Thyroid gland (tissue), 4 donors: Measurements from ENCODE around the gene PLCB1. TPM values are rescaled to one million over a fixed set of nuclear protein-coding genes. Genes with fewer than 3 reads are reported as not detected.

Source experiments
- DNase-seq, 2 donors: peaks; one replicate each; pipeline ENCODE4 v3.0.0-alpha.2; 2019
- H3K27ac ChIP-seq, 3 donors: fragments of 200-600 bp; sonication (generic); 1 replicate in 2 of 3; 2 replicates in 1 of 3; pipeline ENCODE4 v1.5.1; 2016 to 2019; ENCODE audit warnings: mild to moderate bottlenecking in 1 of 3, moderate library complexity in 1 of 3
- H3K27me3 ChIP-seq: fragments of 200-600 bp; sonication (generic); one replicate; pipeline ENCODE4 v1.5.1; 2019
- H3K36me3 ChIP-seq, 2 donors: fragments of 200-600 bp; sonication (generic); one replicate each; pipeline ENCODE4 v1.5.1; 2016 to 2019
- H3K4me1 ChIP-seq, 2 donors: fragments of 200-600 bp; sonication (generic); one replicate each; pipeline ENCODE4 v1.5.1; 2017 to 2019
- H3K4me3 ChIP-seq, 3 donors: fragments of 200-600 bp; sonication (generic); replicated peaks in 1 of 3; 1 replicate in 2 of 3; 2 replicates in 1 of 3; pipeline ENCODE4 v1.5.1; 2016; ENCODE audit warnings: mild to moderate bottlenecking in 1 of 3
- H3K9me3 ChIP-seq: fragments of 200-600 bp; sonication (generic); one replicate; pipeline ENCODE4 v1.5.1; 2017
- POLR2A ChIP-seq, 2 donors: fragments of 450-650 bp; IDR thresholded peaks; one replicate each; pipeline ENCODE4 v1.6.1; 2017; ENCODE audit warnings: antibody characterized with exemption in 2 of 2, mild to moderate bottlenecking in 2 of 2, moderate library complexity in 1 of 2
- WGBS, 2 donors: methylation state at CpG; one replicate each; pipeline ENCODE4 v1.1.5; 2017; 5-methylcytosine and 5-hydroxymethylcytosine counted together
- intact Hi-C: fragments of 100-400 bp; cut with DNase I; formaldehyde crosslinking; loops from one replicate; pipeline ENCODE4 v1.15.1; 2023
- total RNA-seq, 4 donors: library from RNA; depleted of rRNA; stranded (reverse); fragments of >200 nt; gene quantifications; one replicate each; pipeline ENCODE4 v1.2.3, GENCODE V29; 2016
- TF ChIP-seq, protein P1 (sequence below), 6 experiments: fragments of 200-600 bp in 3 of 6; fragments of 450-650 bp in 3 of 6; sonication (generic) in 3 of 6; IDR thresholded peaks; one replicate each; pipeline ENCODE4 v1.5.1; 2016 to 2019; ENCODE audit warnings: antibody characterized with exemption in 6 of 6, mild to moderate bottlenecking in 2 of 6, inconsistent platforms in 1 of 6, moderate library complexity in 1 of 6

PLCB1 gene
- total RNA-seq, 4 donors from 2014 or later, result 7.3 to 14.1 (median 11.0) TPM

DNA sequence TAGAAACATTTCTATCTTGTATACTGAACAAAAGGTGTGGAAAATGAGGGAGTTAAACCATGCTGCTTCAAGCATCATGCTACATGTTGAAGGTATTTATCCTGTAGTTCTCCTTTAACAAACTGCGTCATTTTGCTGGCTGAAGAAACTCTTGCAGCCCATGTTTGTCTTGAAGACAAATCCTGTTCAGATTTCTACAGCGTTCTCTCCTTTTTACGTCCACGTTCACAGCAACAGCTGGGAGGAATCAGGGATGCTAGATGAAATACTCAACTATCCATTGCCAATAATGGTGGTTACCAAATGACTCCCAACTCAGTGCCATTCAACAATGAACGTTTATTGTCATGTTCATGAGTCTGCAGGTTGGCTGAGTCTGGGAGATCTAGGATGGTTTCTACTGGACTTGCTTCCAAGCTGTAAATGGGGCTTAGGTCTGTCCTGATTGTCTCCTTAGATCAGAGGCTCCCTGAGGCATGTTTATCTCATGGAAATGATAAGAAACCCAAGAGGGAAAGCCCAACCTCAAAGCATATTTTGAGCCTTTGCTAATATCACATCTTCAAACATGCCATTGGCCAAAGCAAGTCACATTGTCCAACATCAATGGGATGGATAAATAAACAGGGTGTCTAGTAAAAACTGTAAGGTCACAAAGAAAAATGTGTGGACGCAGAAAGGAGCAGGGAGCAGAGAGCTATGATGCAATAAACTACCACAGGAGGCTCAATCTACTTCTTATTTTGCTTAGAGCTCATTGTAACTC, 2.7 kb upstream of the PLCB1 start:
- Histone ChIP-seq H3K27me3 (no peaks in the 10 kb centered on the region), H3K4me3 (no peak overlapping the region), H3K36me3 (no peaks in the 10 kb centered on the region), H3K9me3 (no peaks in the 10 kb centered on the region), H3K4me1 (peaks cover 7 to 10% of the 10 kb centered on the region in 2 donors), H3K27ac (no peak overlapping the region)
- intact Hi-C loops, result no loop called here
- no peak for DNase-seq
- 75 to 84% methylated on average over 6 of the region's 6 CpGs for WGBS, 2 donors
- TF ChIP-seq, protein P1, sequence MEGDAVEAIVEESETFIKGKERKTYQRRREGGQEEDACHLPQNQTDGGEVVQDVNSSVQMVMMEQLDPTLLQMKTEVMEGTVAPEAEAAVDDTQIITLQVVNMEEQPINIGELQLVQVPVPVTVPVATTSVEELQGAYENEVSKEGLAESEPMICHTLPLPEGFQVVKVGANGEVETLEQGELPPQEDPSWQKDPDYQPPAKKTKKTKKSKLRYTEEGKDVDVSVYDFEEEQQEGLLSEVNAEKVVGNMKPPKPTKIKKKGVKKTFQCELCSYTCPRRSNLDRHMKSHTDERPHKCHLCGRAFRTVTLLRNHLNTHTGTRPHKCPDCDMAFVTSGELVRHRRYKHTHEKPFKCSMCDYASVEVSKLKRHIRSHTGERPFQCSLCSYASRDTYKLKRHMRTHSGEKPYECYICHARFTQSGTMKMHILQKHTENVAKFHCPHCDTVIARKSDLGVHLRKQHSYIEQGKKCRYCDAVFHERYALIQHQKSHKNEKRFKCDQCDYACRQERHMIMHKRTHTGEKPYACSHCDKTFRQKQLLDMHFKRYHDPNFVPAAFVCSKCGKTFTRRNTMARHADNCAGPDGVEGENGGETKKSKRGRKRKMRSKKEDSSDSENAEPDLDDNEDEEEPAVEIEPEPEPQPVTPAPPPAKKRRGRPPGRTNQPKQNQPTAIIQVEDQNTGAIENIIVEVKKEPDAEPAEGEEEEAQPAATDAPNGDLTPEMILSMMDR (IDR thresholded peaks at IDR 0.05), result no peak

- no peaks in the 10 kb centered on the region for H3K36me3 ChIP-seq
- H3K4me1 ChIP-seq, result peaks cover 7 to 10% of the 10 kb centered on the region in 2 donors
- 81 to 82% methylated on average over 8 of the region's 8 CpGs for WGBS, 2 donors
- no peak overlapping the region for H3K27ac ChIP-seq
- no peak overlapping the region for H3K4me3 ChIP-seq
- intact Hi-C loops, result loop anchor here (10.0 kb wide), 2 partner anchors 254 to 584 kb away; no protein-coding TSS in a partner anchor
- no peaks in the 10 kb centered on the region for H3K9me3 ChIP-seq
- H3K27me3 ChIP-seq, result no peaks in the 10 kb centered on the region
- TF ChIP-seq, protein P1 (IDR thresholded peaks at IDR 0.05), result no peak
- no peak for TF ChIP-seq POLR2A (IDR thresholded peaks at IDR 0.05)
- no peak for DNase-seq
These were observed 1.1 kb upstream of the PLCB1 start for GRCh38 chr20:8130840-8131526.

GRCh38 chr20:8132484-8133309, 631 bp downstream of the PLCB1 start:
- H3K4me3 ChIP-seq, result peak overlapping the region in 2 of 3 donors; percentile 35 to 44
- no peaks in the 10 kb centered on the region for H3K36me3 ChIP-seq
- peak; percentile 19 to 30 for DNase-seq
- intact Hi-C loops, result loop anchor here (10.0 kb wide), 2 partner anchors 252 to 582 kb away; no protein-coding TSS in a partner anchor
- WGBS, 2 donors, result 3 to 6% methylated on average over 28 to 40 of the region's 68 CpGs
- H3K4me1 ChIP-seq, result peaks cover 7 to 10% of the 10 kb centered on the region in 2 donors
- no peak for TF ChIP-seq POLR2A (IDR thresholded peaks at IDR 0.05)
- TF ChIP-seq, protein P1 (IDR thresholded peaks at IDR 0.05), result no peak
- peak overlapping the region in 2 of 3 donors; percentile 50 to 53 for H3K27ac ChIP-seq
- H3K9me3 ChIP-seq, result no peaks in the 10 kb centered on the region
- H3K27me3 ChIP-seq, result no peaks in the 10 kb centered on the region

DNA sequence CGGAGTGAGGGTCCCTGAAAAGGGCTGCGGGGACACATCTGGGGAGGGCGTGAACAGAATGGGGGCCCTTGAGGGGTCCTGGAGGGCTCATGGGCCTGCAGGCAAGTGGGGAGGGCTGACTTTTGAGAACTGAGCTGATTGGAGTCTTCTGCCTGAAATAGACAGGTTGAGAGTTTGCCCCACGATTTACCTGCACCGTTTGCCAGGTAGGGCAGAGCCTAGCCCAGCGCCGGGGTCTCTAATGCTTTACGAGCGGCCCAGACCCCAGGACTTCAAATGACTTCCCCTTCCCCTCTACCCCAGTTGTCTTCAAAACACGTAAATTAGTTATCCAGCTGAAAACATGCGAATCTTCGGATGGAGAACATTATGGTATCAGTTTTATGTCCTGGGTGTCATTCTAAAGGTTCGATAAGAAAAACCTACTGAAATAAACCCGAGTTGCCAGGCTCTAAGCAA, 1.3 kb downstream of the PLCB1 start:
- intact Hi-C loops, result loop anchor here (10.0 kb wide), 2 partner anchors 251 to 581 kb away; no protein-coding TSS in a partner anchor
- no peak for TF ChIP-seq POLR2A (IDR thresholded peaks at IDR 0.05)
- TF ChIP-seq, protein P1 (IDR thresholded peaks at IDR 0.05), result no peak
- H3K4me1 ChIP-seq, result peaks cover 7 to 10% of the 10 kb centered on the region in 2 donors

More for the DNA sequence above, 1.3 kb downstream of the PLCB1 start:
- no peaks in the 10 kb centered on the region for H3K9me3 ChIP-seq
- no peak for DNase-seq
- no peaks in the 10 kb centered on the region for H3K27me3 ChIP-seq
- H3K4me3 ChIP-seq, result peak overlapping the region in 2 of 3 donors; percentile 4 to 35
- WGBS, 2 donors, result 49 to 58% methylated on average over 14 of the region's 14 CpGs
- no peaks in the 10 kb centered on the region for H3K36me3 ChIP-seq
- H3K27ac ChIP-seq, result peak overlapping the region in 1 of 3 donors; percentile 53
